C4-2B (cell line): Measurements from ENCODE around the gene TCEANC.

ENCODE experiments used
- H3K27ac ChIP-seq: fragments of 450-650 bp; 2 replicates; pipeline ENCODE4 v1.5.1; 2017
- ZFX ChIP-seq: fragments of 450-650 bp; IDR thresholded peaks from 2 replicates; pipeline ENCODE4 v1.6.1; 2017
- TF ChIP-seq, protein P1 (sequence below): fragments of 450-650 bp; conservative IDR thresholded peaks from 2 replicates; pipeline ENCODE4 v1.5.1; 2017; ENCODE audit warnings: mild to moderate bottlenecking

The TCEANC gene

GRCh38 chrX:13650318-13650717 lies 2.6 kb upstream of the TCEANC start:
- no peak overlapping the region for H3K27ac ChIP-seq

DNA sequence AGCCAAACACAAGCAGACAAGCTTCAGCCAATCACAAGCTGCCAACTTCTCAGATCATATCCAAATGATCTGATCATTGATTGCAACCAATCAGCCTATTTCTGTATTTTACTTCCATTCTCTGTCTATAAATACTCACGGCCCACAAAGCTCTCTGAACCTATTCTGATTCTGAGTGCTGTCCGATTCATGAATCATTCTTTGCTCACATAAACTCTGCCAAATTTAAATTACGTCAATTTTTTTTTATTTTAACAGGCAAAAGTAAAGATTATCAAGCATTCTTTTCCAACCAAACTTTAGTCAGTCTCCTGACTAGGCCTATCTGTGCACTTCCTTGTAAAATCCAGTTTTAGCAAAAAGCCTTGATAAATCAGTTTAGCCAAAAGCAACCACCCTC lies 1.8 kb upstream of the TCEANC start:
- H3K27ac ChIP-seq, result no peak overlapping the region
- TF ChIP-seq, protein P1, sequence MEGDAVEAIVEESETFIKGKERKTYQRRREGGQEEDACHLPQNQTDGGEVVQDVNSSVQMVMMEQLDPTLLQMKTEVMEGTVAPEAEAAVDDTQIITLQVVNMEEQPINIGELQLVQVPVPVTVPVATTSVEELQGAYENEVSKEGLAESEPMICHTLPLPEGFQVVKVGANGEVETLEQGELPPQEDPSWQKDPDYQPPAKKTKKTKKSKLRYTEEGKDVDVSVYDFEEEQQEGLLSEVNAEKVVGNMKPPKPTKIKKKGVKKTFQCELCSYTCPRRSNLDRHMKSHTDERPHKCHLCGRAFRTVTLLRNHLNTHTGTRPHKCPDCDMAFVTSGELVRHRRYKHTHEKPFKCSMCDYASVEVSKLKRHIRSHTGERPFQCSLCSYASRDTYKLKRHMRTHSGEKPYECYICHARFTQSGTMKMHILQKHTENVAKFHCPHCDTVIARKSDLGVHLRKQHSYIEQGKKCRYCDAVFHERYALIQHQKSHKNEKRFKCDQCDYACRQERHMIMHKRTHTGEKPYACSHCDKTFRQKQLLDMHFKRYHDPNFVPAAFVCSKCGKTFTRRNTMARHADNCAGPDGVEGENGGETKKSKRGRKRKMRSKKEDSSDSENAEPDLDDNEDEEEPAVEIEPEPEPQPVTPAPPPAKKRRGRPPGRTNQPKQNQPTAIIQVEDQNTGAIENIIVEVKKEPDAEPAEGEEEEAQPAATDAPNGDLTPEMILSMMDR, result no peak
- TF ChIP-seq ZFX, result no peak

More at GRCh38 chrX:13650318-13650717, 2.6 kb upstream of the TCEANC start:
- no peak for TF ChIP-seq ZFX
- TF ChIP-seq, protein P1, result no peak

GRCh38 chrX:13652287-13652793 lies 601 bp upstream of the TCEANC start:
- peak overlapping the region; percentile 80 for H3K27ac ChIP-seq
- TF ChIP-seq ZFX, result no peak
- TF ChIP-seq, protein P1, result no peak

- no peak overlapping the region for H3K27ac ChIP-seq
- TF ChIP-seq, protein P1, result no peak
- no peak for TF ChIP-seq ZFX
These were observed 1.2 kb downstream of the TCEANC start for GRCh38 chrX:13654116-13654515.

- H3K27ac ChIP-seq, result no peak overlapping the region
- no peak for TF ChIP-seq ZFX
- TF ChIP-seq, protein P1, result no peak
These were observed 2.7 kb downstream of the TCEANC start for GRCh38 chrX:13655674-13656073.

- no peak overlapping the region for H3K27ac ChIP-seq
- TF ChIP-seq, protein P1, result peak; percentile 71
- no peak for TF ChIP-seq ZFX
These were observed 5.7 kb downstream of the TCEANC start for GRCh38 chrX:13658602-13659001.

DNA sequence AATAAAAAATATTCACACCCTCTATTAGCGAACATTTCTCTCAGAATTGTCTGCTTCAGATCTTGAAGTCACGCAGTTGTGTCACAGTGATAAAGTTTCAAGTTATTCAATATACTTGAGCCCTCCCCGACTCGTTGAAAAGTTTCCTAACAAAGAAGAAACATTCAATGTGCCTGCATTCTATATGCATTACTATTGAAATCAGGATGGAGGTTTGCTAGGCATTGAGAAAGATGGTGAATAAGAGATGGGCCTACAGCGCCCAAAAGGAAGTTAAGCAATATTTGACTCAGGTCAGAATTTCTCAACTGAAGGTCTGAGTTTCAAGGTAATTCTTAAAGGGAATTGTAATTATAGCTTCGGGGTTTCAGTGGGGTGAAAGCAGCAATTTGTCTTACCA lies 6.1 kb downstream of the TCEANC start:
- TF ChIP-seq, protein P1, result no peak
- no peak for TF ChIP-seq ZFX
- H3K27ac ChIP-seq, result no peak overlapping the region
